GM23338 (cell line): ENCODE results near the gene GRIK4. TPM values are rescaled to one million over a fixed set of nuclear protein-coding genes. Genes with fewer than 3 reads are reported as not detected.

Experiments
- ATAC-seq: fragments of 200-7000 bp; cut with Tn5 transposase; 3 replicates; pipeline ENCODE4 v1.9.1; 2020
- DNase-seq: peaks from one replicate; pipeline ENCODE4 v3.0.0-alpha.2; 2015; ENCODE audit warnings: low spot score
- H2AFZ ChIP-seq: fragments of 200-600 bp; sonication (generic); 2 replicates; pipeline ENCODE4 v1.8.0; 2016; ENCODE audit warnings: antibody characterized with exemption, mild to moderate bottlenecking, moderate library complexity
- H3F3A ChIP-seq: fragments of 200-600 bp; sonication (generic); replicated peaks from 2 replicates; pipeline ENCODE4 v1.8.0; 2017; ENCODE audit warnings: antibody characterized with exemption, mixed run types, low read depth
- H3K27ac ChIP-seq: fragments of 200-600 bp; sonication (generic); 2 replicates; pipeline ENCODE4 v1.6.1; 2016; ENCODE audit warnings: low read depth
- H3K27me3 ChIP-seq: fragments of 200-600 bp; sonication (generic); 2 replicates; pipeline ENCODE4 v1.8.0; 2016; ENCODE audit warnings: mild to moderate bottlenecking, mixed run types, moderate library complexity; ENCODE audit not compliant: insufficient read depth
- H3K36me3 ChIP-seq: fragments of 200-600 bp; sonication (generic); 2 replicates; pipeline ENCODE4 v1.8.0; 2016; ENCODE audit warnings: mild to moderate bottlenecking; ENCODE audit not compliant: insufficient read depth
- H3K4me1 ChIP-seq: fragments of 200-600 bp; sonication (generic); 2 replicates; pipeline ENCODE4 v1.8.0; 2016; ENCODE audit warnings: mild to moderate bottlenecking, moderate library complexity; ENCODE audit not compliant: insufficient read depth
- H3K4me2 ChIP-seq: fragments of 200-600 bp; sonication (generic); 2 replicates; pipeline ENCODE4 v1.7.1; 2017; ENCODE audit warnings: mixed run types
- H3K4me3 ChIP-seq: fragments of 200-600 bp; sonication (generic); 2 replicates; pipeline ENCODE4 v1.6.1; 2016; ENCODE audit warnings: mixed run types
- H3K79me2 ChIP-seq: fragments of 200-600 bp; sonication (generic); replicated peaks from 2 replicates; pipeline ENCODE4 v1.8.0; 2017; ENCODE audit warnings: mild to moderate bottlenecking; ENCODE audit not compliant: insufficient read depth
- H3K9me2 ChIP-seq: fragments of 200-600 bp; sonication (generic); 2 replicates; pipeline ENCODE4 v1.8.0; 2017; ENCODE audit not compliant: insufficient read depth
- H4K20me1 ChIP-seq: fragments of 200-600 bp; sonication (generic); replicated peaks from 2 replicates; pipeline ENCODE4 v1.8.0; 2017; ENCODE audit warnings: mild to moderate bottlenecking; ENCODE audit not compliant: insufficient read depth
- H3K27ac Mint-ChIP-seq: 2 replicates; pipeline ENCODE4 v1.8.0; 2020; ENCODE audit warnings: inconsistent platforms, mild to moderate bottlenecking, moderate library complexity, mixed read lengths
- H3K27me3 Mint-ChIP-seq: 3 replicates; pipeline ENCODE4 v1.8.0; 2022; ENCODE audit warnings: low read depth, mild to moderate bottlenecking, moderate library complexity, mixed read lengths, inconsistent platforms; ENCODE audit not compliant: insufficient read depth, poor library complexity
- H3K36me3 Mint-ChIP-seq: 3 replicates; pipeline ENCODE4 v1.8.0; 2021; ENCODE audit warnings: low read depth, mild to moderate bottlenecking, inconsistent platforms, moderate library complexity, mixed read lengths
- H3K4me1 Mint-ChIP-seq: 3 replicates; pipeline ENCODE4 v1.8.0; 2020; ENCODE audit warnings: mild to moderate bottlenecking, inconsistent platforms, mixed read lengths
- H3K4me3 Mint-ChIP-seq: 3 replicates; pipeline ENCODE4 v1.8.0; 2021; ENCODE audit warnings: moderate library complexity, mild to moderate bottlenecking, inconsistent platforms, mixed read lengths
- H3K9me3 Mint-ChIP-seq: 3 replicates; pipeline ENCODE4 v1.8.0; 2020; ENCODE audit warnings: moderate library complexity, mild to moderate bottlenecking, inconsistent platforms, mixed read lengths
- CREB1 ChIP-seq: fragments of 250-450 bp; sonication (Bioruptor Pico); IDR thresholded peaks from 2 replicates; pipeline ENCODE4 v1.5.0; 2020; ENCODE audit warnings: low read depth, mild to moderate bottlenecking, moderate library complexity
- CTCF ChIP-seq, 2 experiments: fragments of 200-600 bp in 1 of 2; sonication (generic) in 1 of 2; conservative IDR thresholded peaks; 2 replicates each; pipeline versions ENCODE4 v1.5.1 to v1.6.1; 2016 to 2017; ENCODE audit warnings: antibody characterized with exemption in 2 of 2, low read depth in 2 of 2, mild to moderate bottlenecking in 2 of 2, moderate library complexity in 1 of 2
- ETS1 ChIP-seq: IDR thresholded peaks from 2 replicates; pipeline ENCODE4 v1.6.1; 2016; ENCODE audit warnings: antibody characterized with exemption
- EZH2phosphoT487 ChIP-seq: fragments of 200-600 bp; sonication (generic); IDR thresholded peaks from one replicate; pipeline ENCODE4 v1.8.1; 2018; ENCODE audit warnings: antibody characterized with exemption; ENCODE audit not compliant: unreplicated experiment
- REST ChIP-seq: IDR thresholded peaks from one replicate; pipeline ENCODE4 v1.6.1; 2018; ENCODE audit warnings: antibody characterized with exemption; ENCODE audit not compliant: unreplicated experiment
- STAT1 ChIP-seq: IDR thresholded peaks from one replicate; pipeline ENCODE4 v1.6.1; 2016; ENCODE audit warnings: antibody characterized with exemption; ENCODE audit not compliant: unreplicated experiment
- ZNF462 ChIP-seq: fragments of 250-450 bp; sonication (Bioruptor Pico); IDR thresholded peaks from 2 replicates; pipeline ENCODE4 v1.5.0; 2020; ENCODE audit warnings: mild to moderate bottlenecking, moderate library complexity
- polyA plus RNA-seq: library from polyadenylated mRNA; unstranded; fragments of >200 nt; fragmentation: Nextera tagmentation; extraction: Ambion mirVana; gene quantifications from 2 replicates; pipeline ENCODE4 v1.2.1, GENCODE V29; 2016
- total RNA-seq: library from RNA; depleted of rRNA; stranded (reverse); fragments of >200 nt; shearing (Covaris generic); gene quantifications from 2 replicates; pipeline ENCODE4 v1.2.3, GENCODE V29; 2014

The GRIK4 gene
- total and polyA plus RNA-seq, 2 experiments from 2014 or later, result 0.63 to 2.2 TPM

GRCh38 chr11:120695939-120696338 lies 184.4 kb downstream of the GRIK4 start:
- H3K4me2 ChIP-seq, result no peak overlapping the region
- H3K4me3 ChIP-seq, result no peak overlapping the region
- H4K20me1 ChIP-seq, result no peaks in the 10 kb centered on the region
- H3K4me3 Mint-ChIP-seq, result no peak overlapping the region
- no peak overlapping the region for H3K27ac ChIP-seq
- H3K9me3 Mint-ChIP-seq, result no peaks in the 10 kb centered on the region
- no peaks in the 10 kb centered on the region for H3F3A ChIP-seq
- H3K36me3 ChIP-seq, result no peaks in the 10 kb centered on the region
- peaks cover 5% of the 10 kb centered on the region for H3K27me3 Mint-ChIP-seq
- no peaks in the 10 kb centered on the region for H3K27me3 ChIP-seq
- H3K79me2 ChIP-seq, result no peaks in the 10 kb centered on the region
- TF ChIP-seq ZNF462 (no peak), CTCF (conservative IDR thresholded peaks at IDR 0.05; ENCODE audit: low read depth in 2 of 2) (no peak), ETS1 (no peak), REST (no peak), STAT1 (no peak), EZH2phosphoT487 (no peak), CREB1 (CRISPR knock-in tag) (no peak)
- H3K4me1 Mint-ChIP-seq, result no peaks in the 10 kb centered on the region; the same call in 1 of the 3 replicates
- no peaks in the 10 kb centered on the region; the same call in 1 of the 2 replicates for H3K4me1 ChIP-seq
- no peak overlapping the region for H2AFZ ChIP-seq
- H3K27ac Mint-ChIP-seq, result no peak overlapping the region
- DNase-seq (no peak), ATAC-seq (no peak)
- no peaks in the 10 kb centered on the region; the same call in 1 of the 2 replicates for H3K9me2 ChIP-seq
- H3K36me3 Mint-ChIP-seq, result no peaks in the 10 kb centered on the region
